HG02678 (cell line): ENCODE measurements around the gene IL16.
"Not testable (repeated sequence)": the region's sequence is repeated elsewhere in the genome, so short reads cannot be mapped to it uniquely, and the experiment has no call there.

ENCODE experiments used
- ATAC-seq: cut with Tn5 transposase; IDR thresholded peaks from one replicate; pipeline ENCODE4 v1.9.1; 2021; ENCODE audit warnings: mild to moderate bottlenecking, moderate library complexity; ENCODE audit not compliant: unreplicated experiment

Gene IL16

GRCh38 chr15:81309647-81310450 is 113.2 kb downstream of the IL16 start:
- ATAC-seq: no peak

- no peak for ATAC-seq
Measured at GRCh38 chr15:81310480-81310879, 113.8 kb downstream of the IL16 start.

GRCh38 chr15:81311752-81312464 is 115.2 kb downstream of the IL16 start:
- peak; percentile 47 for ATAC-seq

GRCh38 chr15:81312790-81313543 is 116.3 kb downstream of the IL16 start:
- no peak for ATAC-seq

- no peak for ATAC-seq
Measured at GRCh38 chr15:81313686-81314085, 117.0 kb downstream of the IL16 start.

GRCh38 chr15:81314378-81314777 is 117.7 kb downstream of the IL16 start:
- no peak for ATAC-seq

GRCh38 chr15:81315452-81316175 is 118.9 kb downstream of the IL16 start:
- ATAC-seq: no peak

- no peak for ATAC-seq
Measured at GRCh38 chr15:81316267-81316666, 119.6 kb downstream of the IL16 start.

- no peak for ATAC-seq
Measured at GRCh38 chr15:81317642-81318017, 121.0 kb downstream of the IL16 start.

GRCh38 chr15:81321667-81322066 is 125.0 kb downstream of the IL16 start:
- no peak for ATAC-seq

- ATAC-seq: no peak
Measured at GRCh38 chr15:81322676-81323253, 126.1 kb downstream of the IL16 start.

- peak; percentile 2 for ATAC-seq
Measured at GRCh38 chr15:81323559-81323943, 126.9 kb downstream of the IL16 start.

GRCh38 chr15:81323944-81324881 is 127.5 kb downstream of the IL16 start, which contains the start of gene STARD5:
Gene STARD5 (minus strand): TSS chr15:81324141. CDS start chr15:81324099, 42 bp downstream.
- ATAC-seq: peak; percentile 99

- ATAC-seq: no peak
Measured at GRCh38 chr15:81326466-81327212, 130.0 kb downstream of the IL16 start.

- ATAC-seq: no peak
Measured at GRCh38 chr15:81327516-81327915, 130.8 kb downstream of the IL16 start.

GRCh38 chr15:81329446-81329845 is 132.8 kb downstream of the IL16 start:
- ATAC-seq: no peak

- no peak for ATAC-seq
Measured at GRCh38 chr15:81330366-81331090, 133.8 kb downstream of the IL16 start.

GRCh38 chr15:81331141-81331540 is 134.5 kb downstream of the IL16 start:
- ATAC-seq: not testable (repeated sequence)
